Stromal cell of bone marrow (primary cell): ENCODE measurements around the gene ZNF232.
"Not testable (repeated sequence)": the region's sequence is repeated elsewhere in the genome, so short reads cannot be mapped to it uniquely, and the experiment has no call there.

Source experiments
- DNase-seq: peaks from one replicate; pipeline ENCODE4 v3.0.0-alpha.2; 2012; ENCODE audit warnings: low read depth

ZNF232 gene

DNA sequence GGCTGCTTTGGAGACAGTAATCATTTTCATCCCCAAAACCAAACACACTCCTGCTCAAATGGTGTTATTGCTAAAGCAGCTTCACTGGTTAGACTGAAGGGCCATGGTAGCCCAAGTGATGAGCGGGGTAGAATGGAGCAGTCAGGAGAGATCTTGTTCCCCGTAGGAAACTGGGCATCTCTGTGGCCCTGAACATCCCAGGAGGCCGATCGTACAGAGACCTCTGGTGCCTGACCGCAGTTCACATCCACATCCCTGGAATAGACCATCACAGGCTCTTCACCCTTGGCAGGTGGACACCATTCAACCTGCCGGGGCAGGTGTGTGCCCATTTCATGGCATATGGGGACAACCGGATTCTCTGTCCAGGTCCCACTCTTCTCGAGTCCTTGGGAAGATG lies 18.1 kb upstream of the ZNF232 start:
- not testable (repeated sequence) for DNase-seq

DNA sequence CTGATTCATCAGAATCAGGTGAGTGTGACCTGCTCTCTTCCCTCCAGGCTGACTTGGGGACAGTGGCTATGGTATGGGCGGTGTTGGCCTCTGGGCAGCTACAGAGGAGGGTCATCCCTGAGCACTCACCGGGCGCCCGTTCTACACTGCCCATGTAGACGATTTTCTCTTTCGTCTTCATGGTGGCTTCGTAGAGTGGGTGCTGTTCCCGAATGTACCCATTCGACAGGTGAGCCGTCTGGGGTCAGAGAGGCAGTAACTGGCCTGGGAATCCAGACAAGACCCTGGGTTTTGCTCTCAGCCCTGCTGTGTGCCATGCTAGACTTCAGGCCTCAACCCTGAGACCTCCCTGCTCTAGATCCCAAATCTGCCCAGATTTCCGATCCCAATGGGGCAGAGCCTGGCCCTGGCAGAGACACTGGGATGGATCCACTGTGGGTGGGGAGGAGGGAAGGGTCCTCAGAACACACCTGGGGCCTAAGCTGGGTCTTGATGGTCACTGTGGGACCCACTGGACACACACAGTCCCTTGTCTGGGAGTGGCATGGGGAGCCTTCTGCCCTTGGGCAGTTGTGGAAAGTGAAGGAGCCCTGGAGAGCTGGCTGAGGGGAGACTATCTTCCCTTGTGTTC lies 17.3 kb upstream of the ZNF232 start:
- DNase-seq, result no peak

DNA sequence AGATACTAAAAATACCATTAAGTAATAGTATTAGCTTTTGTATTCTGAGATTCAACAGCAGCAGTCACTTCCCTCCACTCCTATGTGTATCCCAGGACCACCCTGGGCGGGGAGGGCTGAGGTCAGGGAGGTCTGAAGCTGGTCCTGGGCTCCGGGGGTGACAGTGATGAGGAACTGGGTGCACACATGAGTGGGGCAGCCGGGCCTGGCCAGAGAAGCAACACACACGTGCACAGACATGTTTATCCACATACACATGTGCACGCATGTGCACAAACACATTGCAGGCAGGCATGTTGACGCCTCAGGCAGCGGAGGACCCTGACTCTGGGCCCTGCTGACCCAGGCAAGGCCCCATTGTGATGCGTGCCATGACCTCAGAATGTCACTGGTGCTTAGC lies 16.7 kb upstream of the ZNF232 start:
- not testable (repeated sequence) for DNase-seq

DNA sequence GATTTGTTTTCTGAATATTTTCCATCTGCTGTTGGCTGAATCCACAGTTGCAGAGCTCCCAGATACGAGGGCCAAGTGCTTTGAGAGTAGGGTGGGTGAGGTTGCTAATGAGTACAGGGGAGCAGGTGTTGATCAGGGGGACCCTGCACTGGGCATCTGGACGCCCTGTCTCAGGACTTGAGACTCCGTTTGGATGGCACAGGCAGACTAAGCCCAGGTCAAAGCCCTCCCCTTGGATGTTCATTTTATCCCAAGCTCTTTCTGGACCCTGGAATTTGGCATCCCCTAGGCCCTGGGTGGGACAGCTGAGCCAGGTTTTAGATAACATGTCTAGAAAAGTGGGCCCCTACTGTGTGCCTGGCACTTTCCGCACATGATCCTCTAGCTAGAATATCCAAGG lies 16.2 kb upstream of the ZNF232 start:
- no peak for DNase-seq

DNA sequence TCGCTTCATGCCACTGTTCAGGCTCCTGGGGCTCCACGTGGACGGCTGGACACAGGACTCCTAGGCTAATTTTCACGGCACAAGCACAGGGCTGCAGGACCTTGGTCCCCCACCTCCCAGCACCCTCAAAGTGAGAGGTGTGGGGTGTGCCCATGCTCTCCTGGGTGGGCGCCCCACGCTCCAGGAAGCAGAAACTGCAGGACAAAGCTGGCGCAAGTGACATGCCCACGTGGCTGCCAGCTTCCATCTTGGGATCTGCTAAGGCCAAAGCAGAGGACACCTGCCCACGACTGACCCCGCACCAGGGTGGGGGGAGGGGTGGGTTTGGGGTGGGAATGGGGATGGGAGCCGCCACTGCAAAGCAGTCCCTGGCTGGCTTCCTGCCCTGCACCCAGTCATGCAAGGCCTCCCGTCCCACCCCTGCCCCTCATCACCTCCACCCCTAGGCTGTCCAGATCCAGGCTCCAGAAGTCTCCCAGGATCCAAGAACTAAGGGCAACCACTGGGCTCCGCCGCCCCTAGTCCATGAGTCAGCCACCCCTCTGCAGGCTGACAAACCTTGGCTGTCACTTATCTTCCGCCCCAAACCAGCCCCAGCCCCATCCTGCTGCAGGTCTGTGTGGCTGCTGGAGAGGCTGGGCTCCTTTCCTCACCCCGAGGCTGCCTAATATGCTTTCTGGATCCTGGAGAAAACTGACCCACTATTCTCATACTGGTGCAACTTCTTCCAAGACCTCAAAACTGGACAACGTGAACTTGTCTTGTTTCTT lies 15.2 kb upstream of the ZNF232 start:
- no peak for DNase-seq

DNA sequence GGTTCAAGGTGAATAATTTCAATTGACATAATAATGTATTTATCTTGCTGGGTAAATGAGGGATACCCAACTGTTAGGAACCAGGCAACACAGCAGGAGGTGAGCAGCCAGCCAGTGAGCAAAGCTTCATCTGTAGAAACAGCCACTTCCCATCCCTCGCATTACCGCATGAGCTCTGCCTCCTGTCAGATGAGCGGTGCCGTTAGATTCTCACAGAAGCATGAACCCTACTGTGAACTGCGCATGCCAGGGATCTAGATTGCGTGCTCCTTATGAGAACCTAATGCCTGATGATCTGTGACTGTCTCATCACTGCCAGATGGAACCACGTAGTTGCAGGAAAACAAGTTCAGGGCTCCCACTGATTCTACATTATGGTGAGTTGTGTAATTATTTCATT lies 13.2 kb upstream of the ZNF232 start:
- not testable (repeated sequence) for DNase-seq

DNA sequence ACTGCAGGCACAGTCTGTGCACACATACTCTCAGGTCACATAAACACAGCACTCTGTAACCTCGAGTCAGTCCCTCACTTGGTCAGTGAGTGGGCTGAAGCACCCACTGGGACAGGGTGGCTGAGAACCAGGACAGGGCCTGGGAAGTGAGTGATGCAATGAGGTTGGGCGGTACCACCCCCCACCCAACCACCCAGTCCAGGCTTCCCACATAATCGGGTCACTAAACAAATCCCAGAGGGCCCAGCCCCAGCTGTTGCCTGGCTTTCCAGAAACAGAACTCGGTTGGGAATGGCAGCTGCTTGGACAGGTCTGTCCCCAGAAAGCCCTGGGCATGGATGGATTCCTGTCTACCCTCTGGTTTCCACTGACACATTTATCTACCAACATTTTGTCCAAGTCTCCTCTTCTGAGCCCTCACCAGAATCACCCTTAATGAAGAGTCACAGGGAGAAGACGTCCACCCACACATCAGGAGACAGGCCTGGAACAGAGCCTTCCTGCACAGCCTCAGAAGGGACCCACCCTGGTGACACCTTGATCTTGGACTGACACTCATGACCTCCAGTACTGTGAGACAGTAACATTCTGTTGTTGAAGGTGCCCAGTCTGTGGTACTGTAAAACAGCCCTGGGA lies 12.6 kb upstream of the ZNF232 start:
- DNase-seq, result not testable (repeated sequence)

DNA sequence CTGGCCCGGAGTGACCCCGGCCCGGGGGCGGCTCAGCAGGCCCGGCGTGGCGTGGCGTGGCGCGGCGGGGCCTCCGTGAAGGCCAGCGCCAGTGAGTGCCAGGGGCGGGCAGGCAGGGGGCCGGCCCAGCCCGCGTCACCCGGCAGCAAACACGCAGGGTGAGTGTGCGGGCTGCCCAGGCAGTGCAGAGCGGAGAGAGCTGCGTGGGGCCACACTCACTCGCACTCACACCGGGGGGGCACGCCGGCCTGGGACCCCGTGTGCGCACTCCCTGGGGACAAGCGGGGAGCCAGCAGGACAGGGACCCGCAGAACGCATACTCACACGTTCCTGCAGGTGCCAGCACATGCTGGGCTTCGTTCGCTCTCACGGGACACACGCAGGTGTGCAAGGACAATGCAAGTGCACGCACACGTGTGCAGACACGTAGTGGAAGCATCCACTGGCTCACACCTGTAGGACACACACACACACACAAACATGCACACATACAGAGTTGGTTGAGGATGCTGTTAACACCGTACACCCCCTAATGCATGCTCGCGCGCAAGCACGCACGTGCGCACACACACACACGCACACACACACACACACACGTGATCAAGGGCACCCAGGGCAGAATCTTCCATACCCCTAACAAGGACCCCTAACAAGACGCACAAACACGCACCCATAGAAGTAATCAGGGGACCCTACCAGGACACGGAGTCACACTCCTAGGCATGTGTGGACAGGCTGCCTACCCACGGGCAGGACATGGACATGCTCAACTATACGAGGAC lies 11.9 kb upstream of the ZNF232 start:
- no peak for DNase-seq

DNA sequence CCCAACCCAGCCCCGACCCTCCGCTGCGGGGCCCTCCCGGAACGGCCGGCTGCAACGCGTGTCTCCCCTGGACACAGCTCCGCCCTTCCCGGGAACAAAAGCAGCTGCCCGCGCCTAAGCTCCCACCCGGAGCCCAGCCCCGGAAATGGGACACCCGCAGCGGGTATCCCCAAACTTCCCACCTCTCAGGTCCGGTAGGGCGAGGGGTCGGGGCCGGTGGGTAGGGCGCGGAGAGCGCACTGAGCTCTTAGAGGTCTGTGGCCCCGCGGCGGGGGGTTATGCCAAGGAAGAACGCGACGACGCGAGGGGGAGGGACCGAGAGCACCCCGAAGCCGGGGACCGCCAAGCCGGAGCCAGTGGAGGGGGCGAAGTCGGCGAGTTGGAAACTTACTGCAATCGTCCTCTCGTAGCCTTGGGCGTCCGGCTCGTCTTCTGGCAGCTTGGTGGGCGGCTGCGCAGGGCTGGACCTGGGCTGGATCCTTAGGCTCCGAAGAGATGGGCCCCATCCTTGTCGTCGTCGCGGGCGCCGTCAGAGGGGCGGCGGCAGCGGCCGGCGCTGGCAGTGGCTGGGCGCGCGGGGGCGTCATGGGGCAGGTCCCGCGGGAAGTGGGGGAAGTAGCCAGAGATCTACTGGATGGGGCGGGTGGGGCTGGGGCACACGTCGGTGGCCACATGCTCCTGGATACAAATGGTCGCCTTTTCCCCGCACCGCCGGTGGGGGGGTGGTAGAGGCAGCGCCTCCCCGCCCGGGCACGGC lies 11.1 kb upstream of the ZNF232 start:
- no peak for DNase-seq

DNA sequence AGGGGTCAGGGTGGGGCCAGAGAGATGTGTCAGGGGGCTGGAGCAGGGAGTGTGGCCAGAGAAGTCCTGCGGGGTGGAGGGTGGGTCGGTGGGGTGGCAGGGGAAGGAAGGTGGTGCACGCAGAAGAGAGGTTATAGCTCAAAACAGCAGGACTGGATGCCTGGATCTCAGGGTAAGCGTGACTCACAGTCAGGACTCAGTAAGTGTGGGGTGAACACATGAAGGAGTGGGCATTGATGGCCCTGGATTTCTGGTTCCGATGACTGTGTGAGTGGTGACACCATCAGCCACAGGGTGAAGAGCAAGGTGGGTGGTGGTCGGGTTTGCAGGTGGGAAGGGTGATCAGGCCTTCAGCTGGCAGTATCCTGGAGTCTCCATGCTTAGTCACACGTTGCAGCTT lies 10.4 kb upstream of the ZNF232 start:
- not testable (repeated sequence) for DNase-seq

DNA sequence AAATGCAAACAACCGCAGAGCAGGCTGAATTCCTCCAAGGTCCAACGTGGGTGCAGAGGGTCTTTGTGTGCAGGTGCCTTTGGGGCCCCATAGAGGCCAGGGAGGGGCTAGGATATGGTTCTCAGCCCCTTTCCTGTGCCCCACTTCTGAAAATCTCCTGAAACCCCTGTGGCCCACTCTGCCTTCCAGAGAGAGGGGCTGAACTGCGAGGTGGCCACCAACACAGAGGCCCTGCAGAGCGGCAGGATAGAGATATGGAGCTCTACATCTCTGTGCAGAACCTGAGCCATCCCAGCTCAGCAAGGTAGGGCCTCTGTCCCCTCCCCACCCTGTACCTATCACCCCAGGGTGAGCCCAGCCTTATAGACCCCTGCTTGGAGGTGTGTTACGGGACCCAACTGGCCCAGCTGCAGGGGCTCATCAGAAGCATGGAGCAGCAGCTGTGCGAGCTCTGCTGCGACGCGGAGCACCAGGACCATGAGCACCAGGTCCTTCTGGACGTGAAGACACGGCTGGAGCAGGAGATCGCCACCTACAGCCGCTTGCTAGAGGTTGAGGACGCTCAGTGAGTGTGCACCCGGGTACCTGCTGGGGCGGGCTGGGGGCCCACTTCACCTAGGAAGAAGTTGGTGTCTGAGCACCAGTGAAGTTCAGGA lies 9.6 kb upstream of the ZNF232 start:
- DNase-seq, result no peak

DNA sequence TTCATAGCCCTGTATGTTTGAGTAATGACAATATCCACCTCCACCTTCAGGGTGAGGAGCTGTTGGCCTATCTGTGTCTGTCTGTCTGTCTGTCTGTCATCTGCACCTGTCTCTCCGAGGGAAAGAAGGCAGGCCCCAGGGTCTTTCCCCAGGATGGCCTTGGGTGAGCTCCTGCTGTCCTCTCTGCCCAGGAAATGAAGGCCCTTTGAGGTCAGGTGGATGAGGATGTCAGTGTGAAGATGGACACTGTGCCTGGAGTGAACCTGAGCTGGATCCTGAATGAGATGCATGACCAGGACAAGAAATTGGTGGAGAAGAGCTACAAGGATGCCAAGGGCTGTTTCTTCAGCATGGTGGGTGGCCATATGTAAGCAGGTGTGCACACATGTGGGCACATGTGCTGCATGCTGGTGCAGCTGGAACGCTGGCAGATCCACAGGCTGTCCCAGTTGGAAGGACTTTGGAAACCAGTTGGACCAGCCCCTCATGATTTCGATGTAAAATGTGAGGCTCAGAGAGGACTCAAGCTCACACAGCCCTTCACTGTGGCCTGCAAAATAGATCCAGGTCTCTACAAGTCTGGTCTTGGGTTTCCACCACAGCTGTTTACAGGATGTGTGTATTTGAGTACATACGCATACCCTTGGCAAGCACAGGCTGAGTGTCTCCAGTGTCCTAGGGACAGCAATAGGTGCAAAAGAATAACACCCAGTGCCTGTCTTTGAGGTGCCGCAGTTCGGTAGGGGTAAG lies 8.9 kb upstream of the ZNF232 start:
- not testable (repeated sequence) for DNase-seq

DNA sequence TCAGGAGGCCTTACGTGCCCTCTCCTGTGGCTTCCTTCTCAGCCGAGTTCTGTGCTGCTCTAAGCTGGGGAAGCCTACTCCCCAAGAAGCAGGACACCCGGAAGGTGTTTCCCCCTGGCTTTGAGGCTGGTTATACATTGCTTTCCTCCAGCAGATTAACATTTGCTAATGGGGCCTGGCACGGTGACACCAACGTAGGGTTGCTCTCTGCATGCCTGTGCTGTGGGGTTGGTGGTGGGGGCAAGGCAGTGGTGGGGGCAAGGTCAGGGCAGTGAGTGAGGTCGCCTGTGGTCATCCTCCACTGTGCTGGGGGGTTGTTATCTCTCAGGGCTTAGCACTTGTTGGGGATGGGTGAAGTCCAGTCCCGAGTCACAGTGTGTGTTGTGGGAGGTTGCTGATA lies 8.4 kb upstream of the ZNF232 start:
- no peak for DNase-seq

DNA sequence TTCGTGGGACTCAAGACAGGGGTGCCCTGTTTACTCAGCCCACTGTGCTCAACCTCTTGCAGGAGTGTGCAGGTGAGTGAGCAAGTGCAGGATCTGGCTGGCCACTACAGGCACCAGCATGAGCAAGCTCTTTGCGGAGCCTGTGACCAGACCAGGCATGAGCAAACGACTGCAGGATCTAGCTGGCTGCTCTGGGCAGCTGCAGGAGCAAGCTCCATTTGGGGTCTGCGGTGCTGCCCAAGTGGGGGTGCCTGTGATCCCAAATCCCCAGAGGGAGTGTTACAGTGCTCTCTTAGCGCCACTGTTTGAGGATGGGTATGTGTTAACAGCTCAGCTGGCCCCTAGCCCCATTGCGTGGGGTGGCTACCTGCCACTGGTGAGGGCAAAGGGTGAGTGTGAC lies 6.5 kb upstream of the ZNF232 start:
- DNase-seq, result no peak

DNA sequence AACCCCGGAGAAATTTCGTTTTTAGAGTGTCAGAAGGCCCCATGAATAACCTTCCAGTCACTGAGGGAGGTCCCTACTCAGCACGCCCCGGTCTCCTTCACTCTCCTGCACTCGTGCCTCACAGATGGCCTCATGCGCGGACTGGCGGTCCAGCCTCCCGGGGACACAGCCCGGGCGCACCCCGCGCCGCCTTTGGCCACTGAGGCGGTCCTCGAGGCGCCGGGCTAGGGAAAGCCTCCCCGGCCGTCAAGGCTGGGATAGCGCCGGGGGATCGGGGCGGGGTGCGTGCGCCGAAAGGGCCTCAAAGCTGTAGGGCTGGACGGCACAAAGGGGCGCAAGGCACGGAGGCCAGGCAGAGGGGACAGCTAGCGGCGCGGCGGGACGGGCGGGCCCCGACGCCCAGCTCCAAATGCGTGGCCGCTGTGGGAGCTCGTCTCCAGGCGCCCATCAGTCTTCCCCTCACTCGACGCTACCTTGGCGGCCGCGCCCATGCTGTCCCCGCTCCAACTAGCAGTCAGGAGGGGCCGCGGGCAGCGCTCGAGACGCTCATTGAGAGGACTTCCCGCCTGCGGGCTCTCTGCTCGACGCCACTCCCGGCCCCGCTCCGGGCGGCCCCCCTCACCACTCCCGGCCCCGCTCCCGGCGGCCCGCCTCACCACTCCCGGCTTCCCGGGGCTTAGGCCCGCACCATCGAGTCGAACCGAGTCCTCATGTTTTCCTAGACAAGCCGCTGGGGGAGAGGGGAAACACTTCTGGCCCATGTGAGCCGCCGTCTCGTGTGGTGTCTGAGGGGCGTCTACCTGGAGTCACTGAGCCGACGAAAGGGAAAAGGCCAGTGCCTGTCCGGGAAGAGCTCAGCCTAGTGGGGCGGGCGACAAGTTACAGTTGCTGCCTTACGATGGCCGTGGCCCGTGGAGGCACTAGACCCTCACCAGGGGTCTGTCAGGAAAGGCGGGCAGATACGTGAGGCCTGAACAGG lies 4.3 kb upstream of the ZNF232 start, which contains the start of gene USP6:
Gene USP6, plus strand, starts transcription at position 360 of the 979 bp plus-strand sequence. CDS start 14,336 bp downstream, outside the sequence.
- no peak for DNase-seq

DNA sequence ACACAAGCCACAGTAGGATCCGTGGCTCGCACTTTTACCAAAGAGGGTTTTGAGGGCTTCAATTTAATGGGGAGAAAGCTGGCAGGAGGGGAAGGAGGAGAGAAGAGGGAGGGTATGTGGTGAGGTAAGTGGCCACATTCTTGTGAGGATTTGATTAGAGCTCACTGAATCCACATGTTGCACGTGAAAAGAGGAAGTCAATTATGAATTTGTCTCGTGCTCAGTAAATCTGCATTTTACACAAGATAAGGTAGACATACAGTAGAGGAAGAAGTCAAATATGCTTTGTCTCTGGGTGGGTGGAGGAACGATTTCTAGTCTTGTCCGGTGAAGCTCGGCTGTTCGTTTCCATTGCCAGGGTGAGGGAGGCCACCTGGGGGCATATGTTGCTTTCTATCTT lies 862 bp downstream of the ZNF232 start:
- no peak for DNase-seq

DNA sequence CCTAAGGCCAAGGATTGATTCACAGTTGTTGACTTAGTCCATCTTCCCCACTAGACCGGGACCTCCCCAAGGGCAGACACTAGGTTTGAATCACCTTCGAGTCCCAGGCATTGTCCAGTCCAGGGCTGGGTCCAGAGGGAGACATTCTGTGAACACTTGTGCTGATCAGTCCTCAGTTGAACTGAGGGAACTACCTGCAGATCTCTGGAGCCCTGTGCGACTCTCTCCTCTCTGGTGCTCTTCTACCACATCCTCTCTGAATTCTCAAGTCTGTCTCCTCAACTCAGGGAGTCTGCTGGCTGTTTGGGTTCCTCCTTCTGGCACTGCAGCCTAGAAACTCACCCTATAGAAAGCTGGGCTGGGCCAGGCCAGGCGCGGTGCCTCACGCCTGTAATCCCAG lies 10.8 kb downstream of the ZNF232 start:
- DNase-seq, result no peak

DNA sequence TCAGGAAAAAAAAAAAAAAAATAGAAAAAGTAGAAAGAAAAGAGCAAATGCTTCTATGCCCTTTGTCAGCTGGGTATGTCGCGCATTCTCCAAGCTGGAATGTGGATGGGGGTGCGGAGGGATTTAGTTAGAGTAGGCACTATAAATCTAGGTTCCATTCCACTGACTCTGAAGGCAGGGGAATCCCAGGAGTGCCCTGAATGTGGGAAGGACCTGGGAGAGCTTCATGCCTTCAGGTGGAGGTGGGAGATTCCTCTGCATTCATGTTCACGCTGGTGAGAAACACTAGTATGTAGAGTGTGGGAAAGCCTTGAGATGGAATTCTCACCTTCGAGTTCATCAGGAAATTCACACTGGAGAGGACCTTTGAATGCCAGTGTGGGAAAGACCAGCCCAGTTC lies 12.4 kb downstream of the ZNF232 start:
- DNase-seq, result no peak
